Right renal cortex interstitium (tissue), 3 donors: Measurements from ENCODE around the gene SCN4A. TPM values are rescaled to one million over a fixed set of nuclear protein-coding genes. Genes with fewer than 3 reads are reported as not detected.
"Not testable (repeated sequence)": the region's sequence is repeated elsewhere in the genome, so short reads cannot be mapped to it uniquely, and the experiment has no call there.

Experiments used
- DNase-seq, 3 donors: peaks; one replicate each; pipeline ENCODE4 v3.0.0-alpha.2; 2013; ENCODE audit warnings: low read depth in 3 of 3, low spot score in 2 of 3
- polyA plus RNA-seq, 3 donors: library from polyadenylated mRNA; unstranded; fragments of 120-200 nt; gene quantifications; one replicate each; pipeline ENCODE4 v1.2.1, GENCODE V29; 2013; ENCODE audit not compliant: insufficient read length in 3 of 3

Gene SCN4A
- polyA plus RNA-seq, result 1 to 10 TPM in 1 of 3 donors, under 1 TPM in 2; 0.85 to 1.3 (median 0.87) TPM

- DNase-seq, result no peak
These were observed at the start of gene SCN4A for GRCh38 chr17:63972796-63973195. Gene SCN4A, minus strand, starts transcription at chr17:63972918. Its CDS starts 77 bp downstream, at chr17:63972841.

- DNase-seq, result no peak
These were observed 47.5 kb upstream of the SCN4A start, which contains the start of gene ICAM2 for GRCh38 chr17:64020056-64020766. Gene ICAM2, minus strand, starts transcription at chr17:64020633. Its CDS starts 13,942 bp downstream, at chr17:64006691.

- DNase-seq, result not testable (repeated sequence)
These were observed 46.8 kb upstream of the SCN4A start for GRCh38 chr17:64019551-64019961.

DNA sequence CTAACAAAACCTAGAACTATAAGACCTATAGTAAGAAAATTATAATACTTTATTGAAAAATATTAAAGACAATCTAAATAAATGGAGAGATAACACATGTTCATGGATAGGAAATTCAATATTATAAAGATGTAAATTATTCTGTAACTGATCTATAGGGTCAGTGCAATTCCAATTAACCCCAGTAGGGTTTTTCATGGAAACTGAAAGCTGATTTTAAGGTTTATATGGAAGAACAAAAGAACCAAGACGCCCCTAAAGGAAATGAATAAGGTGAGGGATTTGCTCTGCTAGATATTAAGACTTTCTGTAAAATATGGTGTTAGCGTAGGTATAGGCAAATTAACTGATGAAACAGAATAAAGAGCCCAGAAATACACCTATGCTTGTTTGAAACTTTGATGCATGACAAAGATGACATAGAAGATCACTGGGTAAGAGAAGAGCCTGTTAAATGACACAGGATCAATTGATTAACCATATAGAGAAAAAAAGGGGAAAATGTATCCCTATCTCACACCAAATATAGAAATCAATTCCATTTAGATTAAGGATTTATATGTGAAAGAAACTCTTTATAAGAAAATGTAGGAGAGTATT, 44.8 kb upstream of the SCN4A start:
- no peak for DNase-seq

- no peak for DNase-seq
These were observed 44.3 kb upstream of the SCN4A start for GRCh38 chr17:64016974-64017373.

DNA sequence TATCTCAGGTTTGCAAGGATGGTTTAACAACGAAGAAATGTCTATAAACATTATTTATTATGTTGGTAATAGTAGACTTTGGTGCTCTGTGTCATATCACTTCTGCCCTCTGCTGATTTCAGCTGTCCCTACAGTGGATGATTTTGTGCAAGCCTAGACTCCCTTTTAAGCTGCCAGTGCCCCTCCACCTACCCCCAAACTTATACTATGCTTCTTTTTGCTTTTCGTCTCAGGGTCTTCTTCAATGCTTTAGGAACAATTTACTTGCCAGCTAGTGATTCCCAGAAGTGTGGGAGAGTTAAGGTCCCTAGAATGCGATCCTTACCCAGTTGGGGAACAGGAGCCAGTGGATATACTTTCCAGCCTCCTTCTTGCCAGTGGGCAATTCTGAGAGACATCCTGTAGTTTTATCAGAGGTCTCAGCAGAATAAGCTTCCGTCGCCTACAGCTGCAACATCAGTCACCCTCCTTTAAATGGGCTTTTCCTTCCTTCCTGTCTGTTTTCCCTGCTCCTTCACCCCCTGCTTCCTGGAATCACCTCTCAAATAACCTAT, 43.6 kb upstream of the SCN4A start:
- no peak for DNase-seq

GRCh38 chr17:64015447-64015846, 42.7 kb upstream of the SCN4A start:
- DNase-seq, result no peak

GRCh38 chr17:64009571-64010402, 37.1 kb upstream of the SCN4A start:
- no peak for DNase-seq

GRCh38 chr17:64008830-64009229, 36.1 kb upstream of the SCN4A start:
- no peak for DNase-seq

GRCh38 chr17:64008346-64008745, 35.6 kb upstream of the SCN4A start:
- DNase-seq, result no peak

DNA sequence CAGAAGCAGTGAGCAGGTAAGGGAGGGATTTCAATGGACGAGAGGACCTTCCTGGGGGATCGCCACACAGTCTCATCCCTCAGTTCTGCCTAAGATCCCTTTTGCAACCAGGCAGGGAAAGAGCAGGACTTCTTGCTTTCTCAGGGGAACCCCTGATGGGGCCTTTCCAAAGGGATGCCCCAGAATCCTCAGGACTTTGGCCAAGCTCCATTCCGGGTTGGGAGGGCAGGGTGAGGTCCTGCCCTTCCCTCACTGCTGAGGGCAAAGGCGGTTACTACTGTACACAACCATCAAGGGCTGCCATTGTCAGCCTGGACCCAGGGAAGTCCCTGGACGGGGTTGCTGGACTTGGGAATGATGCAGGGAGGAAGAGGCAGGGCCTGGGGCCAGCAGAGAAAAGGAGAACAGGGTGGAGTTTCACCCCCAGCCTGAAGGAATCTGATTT, 35.1 kb upstream of the SCN4A start:
- no peak for DNase-seq

DNA sequence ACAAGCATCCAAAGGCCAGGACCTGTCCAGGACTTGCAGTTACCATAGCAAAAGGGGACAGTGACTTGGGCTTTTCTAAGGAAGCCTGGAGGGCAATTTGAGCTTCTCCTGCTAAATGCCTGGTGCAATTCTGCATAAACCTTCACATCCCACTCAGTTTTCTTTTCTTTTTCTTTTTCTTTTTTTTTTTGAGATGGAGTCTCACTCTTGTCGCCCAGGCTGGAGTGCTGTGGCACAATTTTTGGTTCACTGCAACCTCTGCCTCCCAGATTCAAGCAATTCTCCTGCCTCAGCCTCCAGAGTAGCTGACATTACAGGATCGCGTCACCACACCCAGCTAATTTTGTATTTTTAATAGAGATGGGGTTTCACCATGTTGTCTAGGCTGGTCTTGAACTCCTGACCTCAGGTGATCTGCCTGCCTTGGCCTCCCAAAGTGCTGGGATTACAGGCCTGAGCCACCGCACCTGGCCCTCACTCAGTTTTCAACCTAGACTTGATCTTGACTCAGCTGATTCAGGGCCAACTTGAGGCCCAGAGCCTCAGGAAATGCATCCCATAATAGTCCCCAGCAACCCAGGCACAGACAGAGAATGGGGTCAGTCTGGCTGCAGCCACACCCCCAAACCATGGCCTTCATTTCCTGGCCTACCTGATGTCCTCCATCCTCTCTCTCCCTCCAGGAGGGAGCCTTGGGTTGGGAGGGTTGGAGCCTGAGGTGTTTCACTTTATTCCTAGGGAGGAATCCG, 34.5 kb upstream of the SCN4A start:
- DNase-seq, result not testable (repeated sequence)

GRCh38 chr17:64006361-64007088, 33.8 kb upstream of the SCN4A start:
- DNase-seq, result no peak

- DNase-seq, result no peak
These were observed 33.0 kb upstream of the SCN4A start for GRCh38 chr17:64005734-64006167.

GRCh38 chr17:64004903-64005733, 32.4 kb upstream of the SCN4A start:
- no peak for DNase-seq

GRCh38 chr17:64004218-64004770, 31.6 kb upstream of the SCN4A start:
- no peak for DNase-seq

GRCh38 chr17:64003526-64004121, 30.9 kb upstream of the SCN4A start:
- no peak for DNase-seq
